Colonic mucosa (tissue), 4 donors: ENCODE measurements around the gene OVOL2. TPM values are rescaled to one million over a fixed set of nuclear protein-coding genes. Genes with fewer than 3 reads are reported as not detected.

ENCODE experiments used
- DNase-seq: peaks from one replicate; pipeline ENCODE4 v3.0.0-alpha.2; 2020
- H3K27ac ChIP-seq: fragments of 200-600 bp; one replicate; pipeline ENCODE4 v1.8.0; 2021
- H3K27me3 ChIP-seq: fragments of 200-600 bp; one replicate; pipeline ENCODE4 v1.8.0; 2021
- H3K36me3 ChIP-seq: fragments of 200-600 bp; one replicate; pipeline ENCODE4 v1.8.0; 2021
- H3K4me1 ChIP-seq: fragments of 200-600 bp; one replicate; pipeline ENCODE4 v1.8.0; 2021; ENCODE audit warnings: mild to moderate bottlenecking
- H3K4me3 ChIP-seq: fragments of 200-600 bp; one replicate; pipeline ENCODE4 v1.8.0; 2021
- H3K9ac ChIP-seq, 2 donors: one replicate each; pipeline ENCODE4 v1.7.0; 2013; ENCODE audit warnings: control low read depth in 2 of 2, low read depth in 2 of 2, low read length in 2 of 2
- H3K9me3 ChIP-seq: fragments of 200-600 bp; one replicate; pipeline ENCODE4 v1.8.0; 2021
- intact Hi-C: fragments of 100-400 bp; cut with DNase I; formaldehyde crosslinking; loops from one replicate; pipeline ENCODE4 v1.14.1; 2022
- total RNA-seq, 2 donors: library from RNA; stranded (reverse); fragmentation: NEBNext Ultra II Directional in 1 of 2; extraction: Animal tissue kit (Norgen Biotek cat#: 25700) in 1 of 2; gene quantifications; one replicate each; pipeline ENCODE4 v1.2.1, GENCODE V29; 2021
- TF ChIP-seq, protein P1 (sequence below): fragments of 200-600 bp; IDR thresholded peaks from one replicate; pipeline ENCODE4 v1.8.0; 2022; ENCODE audit warnings: antibody characterized with exemption, mild to moderate bottlenecking
- donor health status: healthy.
- donor health status: DM: no; HTN: no; CAD: no.
- donor health status: DM: no; HTN: no; CAD: no.

Gene OVOL2
- total RNA-seq, 2 donors from 2014 or later = 13.5 to 22.8 TPM

DNA sequence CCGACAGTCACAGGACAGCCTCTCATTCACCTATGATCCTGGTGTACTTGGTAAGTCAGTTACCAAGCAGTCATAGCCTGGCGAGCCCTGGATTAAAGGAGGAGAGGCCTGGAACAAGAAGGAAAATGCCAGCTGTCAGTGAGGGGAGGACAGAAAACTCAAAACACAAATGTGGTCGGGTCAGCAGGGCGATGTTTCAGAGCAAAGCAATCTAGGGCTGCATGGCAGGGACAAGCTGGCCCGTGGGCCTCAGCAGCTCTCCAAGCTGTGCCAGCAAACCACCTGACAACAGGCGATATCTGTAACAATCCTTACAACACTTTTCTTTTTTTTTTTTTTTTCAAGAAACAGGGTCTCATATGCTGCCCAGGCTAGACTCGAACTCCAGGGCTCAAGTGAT lies 48.6 kb downstream of the OVOL2 start:
- Histone ChIP-seq H3K36me3 (no peaks in the 10 kb centered on the region), H3K4me3 (no peak overlapping the region), H3K9ac (no peak overlapping the region), H3K27ac (no peak overlapping the region), H3K9me3 (no peaks in the 10 kb centered on the region), H3K27me3 (no peaks in the 10 kb centered on the region), H3K4me1 (no peaks in the 10 kb centered on the region)
- TF ChIP-seq, protein P1, sequence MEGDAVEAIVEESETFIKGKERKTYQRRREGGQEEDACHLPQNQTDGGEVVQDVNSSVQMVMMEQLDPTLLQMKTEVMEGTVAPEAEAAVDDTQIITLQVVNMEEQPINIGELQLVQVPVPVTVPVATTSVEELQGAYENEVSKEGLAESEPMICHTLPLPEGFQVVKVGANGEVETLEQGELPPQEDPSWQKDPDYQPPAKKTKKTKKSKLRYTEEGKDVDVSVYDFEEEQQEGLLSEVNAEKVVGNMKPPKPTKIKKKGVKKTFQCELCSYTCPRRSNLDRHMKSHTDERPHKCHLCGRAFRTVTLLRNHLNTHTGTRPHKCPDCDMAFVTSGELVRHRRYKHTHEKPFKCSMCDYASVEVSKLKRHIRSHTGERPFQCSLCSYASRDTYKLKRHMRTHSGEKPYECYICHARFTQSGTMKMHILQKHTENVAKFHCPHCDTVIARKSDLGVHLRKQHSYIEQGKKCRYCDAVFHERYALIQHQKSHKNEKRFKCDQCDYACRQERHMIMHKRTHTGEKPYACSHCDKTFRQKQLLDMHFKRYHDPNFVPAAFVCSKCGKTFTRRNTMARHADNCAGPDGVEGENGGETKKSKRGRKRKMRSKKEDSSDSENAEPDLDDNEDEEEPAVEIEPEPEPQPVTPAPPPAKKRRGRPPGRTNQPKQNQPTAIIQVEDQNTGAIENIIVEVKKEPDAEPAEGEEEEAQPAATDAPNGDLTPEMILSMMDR = no peak
- no peak for DNase-seq
- intact Hi-C loops = no loop called here

DNA sequence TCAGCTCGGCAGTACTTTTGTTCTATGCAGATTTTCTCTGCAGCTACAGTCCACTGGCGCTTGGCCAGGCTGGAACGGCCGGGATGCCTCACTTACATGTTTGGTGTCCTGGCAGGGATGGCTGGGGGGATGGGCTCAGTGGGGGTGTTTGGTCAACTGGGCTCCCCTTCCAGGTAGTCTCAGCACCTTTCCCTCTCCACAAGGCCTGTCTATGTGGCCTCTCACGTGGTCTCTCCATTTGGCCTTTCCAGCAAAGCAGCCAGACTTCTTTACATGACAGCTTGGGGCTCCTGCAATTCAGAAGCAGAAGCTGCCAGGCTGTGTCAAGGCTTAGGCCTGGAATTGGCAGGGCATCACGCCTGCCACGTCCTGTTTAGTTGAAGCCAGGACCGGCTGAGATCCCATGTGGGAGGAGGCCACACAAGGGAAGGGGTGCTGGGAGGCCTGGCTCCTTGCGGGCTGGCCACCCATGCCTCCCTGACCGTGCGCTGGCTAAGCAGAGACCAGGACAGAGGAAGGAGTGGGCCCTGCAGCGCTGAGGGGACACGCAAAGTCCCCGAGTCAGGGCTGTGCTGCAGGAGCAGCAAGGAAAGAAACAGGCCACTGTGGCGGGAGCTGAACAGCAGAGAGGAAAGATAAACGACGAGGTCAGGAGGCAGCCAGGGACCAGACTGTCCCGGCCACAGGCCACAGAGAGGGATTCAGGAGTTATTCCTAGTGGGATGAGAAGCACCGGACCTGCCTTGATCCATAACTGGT lies 50.0 kb downstream of the OVOL2 start:
- H3K27ac ChIP-seq = no peak overlapping the region
- TF ChIP-seq, protein P1 = no peak
- intact Hi-C loops = no loop called here
- no peaks in the 10 kb centered on the region for H3K36me3 ChIP-seq
- no peak overlapping the region for H3K4me3 ChIP-seq
- no peaks in the 10 kb centered on the region for H3K9me3 ChIP-seq
- no peak overlapping the region for H3K9ac ChIP-seq
- H3K4me1 ChIP-seq = no peaks in the 10 kb centered on the region
- H3K27me3 ChIP-seq = no peaks in the 10 kb centered on the region
- peak; percentile 34 for DNase-seq

DNA sequence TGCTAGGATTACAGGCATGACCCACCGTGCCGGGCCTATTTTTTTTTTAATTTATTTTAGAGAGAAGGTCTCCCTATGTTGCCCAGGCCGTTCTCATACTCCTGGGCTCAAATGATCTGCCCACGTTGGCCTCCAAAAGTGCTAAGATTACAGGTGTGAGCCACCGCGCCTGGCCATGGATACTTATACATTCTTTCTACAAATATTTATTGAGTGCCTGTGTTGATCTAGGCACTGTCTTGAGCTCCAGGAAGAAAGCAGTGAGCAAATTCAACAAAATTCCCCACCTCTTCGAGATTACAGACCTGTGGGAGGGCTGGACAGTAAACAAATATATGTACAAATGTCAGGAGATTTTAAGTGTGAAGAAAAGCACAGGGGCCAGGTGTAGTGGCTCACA lies 51.0 kb downstream of the OVOL2 start:
- H3K4me1 ChIP-seq = no peaks in the 10 kb centered on the region
- H3K36me3 ChIP-seq = no peaks in the 10 kb centered on the region
- H3K4me3 ChIP-seq = no peak overlapping the region
- no peaks in the 10 kb centered on the region for H3K9me3 ChIP-seq
- H3K27me3 ChIP-seq = no peaks in the 10 kb centered on the region
- H3K27ac ChIP-seq = no peak overlapping the region
- intact Hi-C loops = no loop called here
- TF ChIP-seq, protein P1 = no peak
- no peak for DNase-seq
- H3K9ac ChIP-seq = no peak overlapping the region

DNA sequence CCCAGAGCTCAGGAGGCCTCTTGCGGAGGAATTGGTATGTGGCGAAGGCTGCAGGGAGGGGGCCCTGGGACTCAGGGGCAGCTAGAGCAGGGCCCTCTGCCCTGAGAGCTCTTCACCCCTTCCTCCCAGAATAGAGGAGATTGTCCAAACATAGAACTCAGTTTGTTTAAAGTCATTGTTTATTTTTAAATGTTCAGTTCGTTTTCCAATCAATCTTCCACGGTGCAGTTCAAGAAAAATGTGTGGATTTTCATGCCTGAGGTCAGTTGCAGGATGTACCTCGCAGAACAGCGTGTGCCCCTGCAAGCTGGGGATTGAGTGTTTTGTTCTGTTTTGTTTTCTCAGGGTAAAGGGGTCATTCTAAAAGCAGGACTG lies 51.7 kb downstream of the OVOL2 start:
- no peak overlapping the region for H3K27ac ChIP-seq
- H3K27me3 ChIP-seq = no peaks in the 10 kb centered on the region
- intact Hi-C loops = no loop called here
- H3K4me3 ChIP-seq = no peak overlapping the region
- H3K9ac ChIP-seq = no peak overlapping the region
- H3K9me3 ChIP-seq = no peaks in the 10 kb centered on the region
- H3K36me3 ChIP-seq = no peaks in the 10 kb centered on the region
- TF ChIP-seq, protein P1 = no peak
- H3K4me1 ChIP-seq = no peaks in the 10 kb centered on the region
- no peak for DNase-seq

DNA sequence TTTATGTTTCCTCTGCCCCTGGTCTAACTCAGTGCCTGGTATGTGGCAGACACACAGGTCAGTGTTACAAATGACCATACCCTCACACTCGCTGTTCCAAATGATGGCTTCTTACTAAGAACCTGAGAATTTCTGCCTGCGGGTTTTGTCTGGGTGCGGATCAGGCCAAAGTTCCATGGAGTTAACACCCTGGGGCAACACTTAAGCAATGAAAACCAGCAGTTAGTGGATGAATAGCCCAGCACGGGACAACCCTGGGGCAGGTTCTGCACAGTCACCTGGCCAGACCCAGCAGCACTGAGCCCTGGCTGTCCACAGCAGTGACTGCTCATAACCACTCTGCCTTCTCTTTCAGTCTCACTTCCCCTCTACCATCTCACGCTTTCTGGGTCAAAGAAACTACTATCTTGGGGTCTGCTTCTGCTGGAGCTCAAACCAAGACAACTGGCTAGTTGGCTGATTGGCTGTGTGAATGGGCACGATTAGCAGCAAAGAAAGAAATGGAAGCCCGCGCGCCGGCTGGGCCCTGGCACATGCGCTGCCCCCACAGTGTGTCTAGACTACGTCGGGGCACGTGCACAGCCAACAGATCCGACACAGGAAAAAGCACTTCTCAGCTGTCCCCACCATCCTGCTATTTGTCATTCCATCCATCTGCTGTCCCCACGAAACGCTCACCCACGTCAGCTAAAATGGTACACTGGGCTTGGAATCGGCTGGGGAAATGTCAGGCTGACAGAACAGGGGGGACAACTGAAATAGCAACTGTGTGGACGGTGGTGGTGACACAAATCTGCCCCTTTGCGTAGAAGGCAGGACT lies 52.3 kb downstream of the OVOL2 start:
- Histone ChIP-seq H3K4me3 (no peak overlapping the region), H3K36me3 (no peaks in the 10 kb centered on the region), H3K9me3 (no peaks in the 10 kb centered on the region), H3K4me1 (no peaks in the 10 kb centered on the region), H3K9ac (no peak overlapping the region), H3K27me3 (no peaks in the 10 kb centered on the region), H3K27ac (no peak overlapping the region)
- intact Hi-C loops = no loop called here
- DNase-seq = no peak
- TF ChIP-seq, protein P1 = no peak
